Gastroesophageal sphincter (tissue), 4 donors: ENCODE measurements around the gene PCSK2. TPM values are rescaled to one million over a fixed set of nuclear protein-coding genes. Genes with fewer than 3 reads are reported as not detected.

Experiments
- ATAC-seq: fragments of 150-250 bp; one replicate; pipeline ENCODE4 v1.9.1; 2016; ENCODE audit warnings: mild to moderate bottlenecking, moderate library complexity
- H3K27ac ChIP-seq, 4 donors: fragments of 200-600 bp; sonication (generic) in 3 of 4; 1 replicate in 3 of 4; 2 replicates in 1 of 4; pipeline ENCODE4 v1.5.1; 2016 to 2019
- H3K27me3 ChIP-seq: fragments of 200-600 bp; sonication (generic); one replicate; pipeline ENCODE4 v1.5.1; 2019
- H3K36me3 ChIP-seq, 2 donors: fragments of 200-600 bp; sonication (generic); one replicate each; pipeline ENCODE4 v1.5.1; 2019; ENCODE audit warnings: control low read depth in 1 of 2
- H3K4me1 ChIP-seq, 3 donors: fragments of 200-600 bp; sonication (generic); 1 replicate in 2 of 3; 2 replicates in 1 of 3; pipeline ENCODE4 v1.5.1; 2016 to 2019; ENCODE audit warnings: control low read depth in 2 of 3
- H3K4me3 ChIP-seq, 2 donors: fragments of 200-600 bp; sonication (generic); one replicate each; pipeline ENCODE4 v1.5.1; 2019; ENCODE audit warnings: mild to moderate bottlenecking in 1 of 2, moderate library complexity in 1 of 2
- H3K9me3 ChIP-seq, 3 donors: fragments of 200-600 bp; sonication (generic); one replicate each; pipeline ENCODE4 v1.5.1; 2017 to 2019; ENCODE audit warnings: control low read depth in 2 of 3
- EP300 ChIP-seq: sonication (generic); formaldehyde crosslinking; IDR thresholded peaks from one replicate; pipeline ENCODE4 v1.6.1; 2017; ENCODE audit warnings: antibody characterized with exemption, mild to moderate bottlenecking
- POLR2A ChIP-seq, 2 donors: fragments of 450-650 bp; IDR thresholded peaks; one replicate each; pipeline ENCODE4 v1.6.1; 2017; ENCODE audit warnings: antibody characterized with exemption in 2 of 2, mild to moderate bottlenecking in 2 of 2, moderate library complexity in 1 of 2
- POLR2AphosphoS5 ChIP-seq: sonication (generic); formaldehyde crosslinking; IDR thresholded peaks from one replicate; pipeline ENCODE4 v1.6.1; 2017; ENCODE audit warnings: antibody characterized with exemption
- WGBS, 2 donors: methylation state at CpG; one replicate each; pipeline ENCODE4 v1.1.5; 2018; ENCODE audit warnings: low coverage in 1 of 2; 5-methylcytosine and 5-hydroxymethylcytosine counted together
- total RNA-seq, 4 donors: library from RNA; depleted of rRNA; stranded (reverse); fragments of >200 nt; gene quantifications; one replicate each; pipeline ENCODE4 v1.1.0, GENCODE V29; 2016
- TF ChIP-seq, protein P1 (sequence below), 4 experiments: fragments of 200-600 bp in 2 of 4; fragments of 450-650 bp in 2 of 4; sonication (generic) in 1 of 4; IDR thresholded peaks; one replicate each; pipeline ENCODE4 v1.5.1; 2017 to 2019; ENCODE audit warnings: antibody characterized with exemption in 4 of 4, mild to moderate bottlenecking in 2 of 4, moderate library complexity in 2 of 4

PCSK2 gene
- total RNA-seq, 4 donors from 2014 or later, result 1.6 to 8.5 (median 4.5) TPM

DNA sequence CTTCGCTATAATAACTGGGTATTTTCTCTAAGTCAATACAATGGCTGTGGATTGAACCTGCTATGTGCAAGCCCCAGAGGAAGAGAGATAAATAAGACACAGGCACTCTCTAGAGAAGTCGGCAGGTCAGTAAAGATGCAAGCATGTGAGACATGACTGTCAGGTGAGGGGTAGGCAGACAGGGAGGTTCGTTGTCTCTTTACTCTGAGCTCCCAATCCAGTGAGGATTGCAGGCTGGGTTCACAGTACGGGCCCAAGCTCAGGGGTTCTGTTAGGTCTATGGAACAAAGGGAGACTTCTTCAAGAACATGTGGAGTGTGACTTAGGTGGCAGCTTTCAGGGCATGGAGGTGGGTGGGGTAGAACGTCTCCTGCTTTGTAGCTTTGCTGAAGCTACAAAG lies 147.2 kb downstream of the PCSK2 start:
- no peaks in the 10 kb centered on the region for H3K27me3 ChIP-seq
- TF ChIP-seq POLR2A (IDR thresholded peaks at IDR 0.05), result no peak
- TF ChIP-seq, protein P1, sequence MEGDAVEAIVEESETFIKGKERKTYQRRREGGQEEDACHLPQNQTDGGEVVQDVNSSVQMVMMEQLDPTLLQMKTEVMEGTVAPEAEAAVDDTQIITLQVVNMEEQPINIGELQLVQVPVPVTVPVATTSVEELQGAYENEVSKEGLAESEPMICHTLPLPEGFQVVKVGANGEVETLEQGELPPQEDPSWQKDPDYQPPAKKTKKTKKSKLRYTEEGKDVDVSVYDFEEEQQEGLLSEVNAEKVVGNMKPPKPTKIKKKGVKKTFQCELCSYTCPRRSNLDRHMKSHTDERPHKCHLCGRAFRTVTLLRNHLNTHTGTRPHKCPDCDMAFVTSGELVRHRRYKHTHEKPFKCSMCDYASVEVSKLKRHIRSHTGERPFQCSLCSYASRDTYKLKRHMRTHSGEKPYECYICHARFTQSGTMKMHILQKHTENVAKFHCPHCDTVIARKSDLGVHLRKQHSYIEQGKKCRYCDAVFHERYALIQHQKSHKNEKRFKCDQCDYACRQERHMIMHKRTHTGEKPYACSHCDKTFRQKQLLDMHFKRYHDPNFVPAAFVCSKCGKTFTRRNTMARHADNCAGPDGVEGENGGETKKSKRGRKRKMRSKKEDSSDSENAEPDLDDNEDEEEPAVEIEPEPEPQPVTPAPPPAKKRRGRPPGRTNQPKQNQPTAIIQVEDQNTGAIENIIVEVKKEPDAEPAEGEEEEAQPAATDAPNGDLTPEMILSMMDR (IDR thresholded peaks at IDR 0.05), result no peak
- no peak for TF ChIP-seq EP300
- TF ChIP-seq POLR2AphosphoS5, result no peak
- no peaks in the 10 kb centered on the region for H3K4me1 ChIP-seq
- no peak for ATAC-seq
- no peaks in the 10 kb centered on the region for H3K9me3 ChIP-seq
- no peaks in the 10 kb centered on the region for H3K36me3 ChIP-seq
- 67 to 71% methylated on average over 3 to 5 of the region's 5 CpGs for WGBS, 2 donors
- no peak overlapping the region for H3K4me3 ChIP-seq
- no peak overlapping the region for H3K27ac ChIP-seq

DNA sequence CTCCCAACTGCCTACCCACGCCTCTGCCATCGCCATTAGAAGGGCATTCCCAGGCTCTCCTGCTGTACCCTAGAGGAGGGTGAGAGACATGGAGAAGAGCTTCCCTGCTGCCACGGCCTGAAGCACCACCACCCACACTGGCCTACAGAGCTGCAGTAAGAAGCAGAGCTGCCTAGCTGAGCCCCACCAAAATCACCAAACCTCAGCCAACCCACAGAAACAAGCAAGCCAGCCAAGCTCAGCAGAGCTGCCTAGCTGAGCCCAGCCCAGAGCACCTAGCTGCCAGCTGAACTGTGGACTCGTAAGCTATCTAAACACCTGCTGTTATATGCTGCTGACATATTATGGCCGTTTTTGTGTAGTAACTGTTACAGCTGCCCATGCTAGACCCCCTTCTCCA lies 149.2 kb downstream of the PCSK2 start:
- Histone ChIP-seq H3K4me1 (no peaks in the 10 kb centered on the region), H3K36me3 (no peaks in the 10 kb centered on the region), H3K27ac (no peak overlapping the region), H3K4me3 (no peak overlapping the region), H3K9me3 (no peaks in the 10 kb centered on the region), H3K27me3 (no peaks in the 10 kb centered on the region)
- TF ChIP-seq, protein P1 (IDR thresholded peaks at IDR 0.05), result no peak
- TF ChIP-seq POLR2AphosphoS5, result no peak
- TF ChIP-seq EP300, result no peak
- TF ChIP-seq POLR2A (IDR thresholded peaks at IDR 0.05), result no peak
- ATAC-seq, result no peak
- WGBS, 2 donors, result 0 to 50% methylated on average over 1 to 2 of the region's 5 CpGs

DNA sequence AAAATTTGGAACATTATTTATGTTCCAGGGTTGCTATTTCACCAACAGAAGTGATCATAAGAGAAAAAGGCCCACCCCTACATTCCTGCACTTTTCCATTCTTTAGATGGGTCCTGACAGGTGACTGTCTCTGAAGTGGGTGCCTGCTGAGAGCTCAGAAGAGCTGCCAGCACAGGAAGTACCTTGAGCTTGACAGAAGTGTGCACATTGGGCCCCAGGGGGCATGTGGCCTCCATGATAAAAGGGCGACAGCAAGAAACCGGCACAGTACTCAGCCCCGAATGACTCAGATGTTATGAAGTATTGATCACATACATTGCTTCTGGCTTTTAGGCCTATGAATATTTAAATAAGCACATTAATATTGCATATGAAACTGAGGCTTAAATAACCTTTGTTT lies 150.4 kb downstream of the PCSK2 start:
- Histone ChIP-seq H3K27ac (no peak overlapping the region), H3K9me3 (no peaks in the 10 kb centered on the region), H3K4me1 (no peaks in the 10 kb centered on the region), H3K36me3 (no peaks in the 10 kb centered on the region), H3K27me3 (no peaks in the 10 kb centered on the region), H3K4me3 (no peak overlapping the region)
- WGBS, 2 donors, result 78 to 88% methylated on average over 3 of the region's 3 CpGs
- TF ChIP-seq POLR2AphosphoS5, result no peak
- no peak for ATAC-seq

DNA sequence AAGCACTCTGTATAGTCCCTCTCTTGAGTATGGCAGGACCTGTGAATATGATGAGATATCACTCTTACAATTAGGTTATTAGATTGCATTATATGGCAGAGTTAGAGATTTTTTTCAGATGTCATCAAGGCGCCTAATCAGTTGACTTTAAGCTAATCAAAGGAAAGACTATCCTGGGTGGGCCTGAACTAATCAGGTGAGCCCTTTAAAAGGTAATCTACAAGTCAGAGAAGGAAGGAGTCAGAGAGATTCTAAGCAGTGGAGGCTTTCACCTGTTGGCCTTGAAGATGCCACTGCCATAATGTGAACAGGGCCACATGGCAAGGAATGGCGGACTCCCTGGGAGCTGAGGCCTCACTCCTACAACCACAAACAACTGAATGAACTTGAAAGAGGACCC lies 152.8 kb downstream of the PCSK2 start:
- H3K4me3 ChIP-seq, result no peak overlapping the region
- no peaks in the 10 kb centered on the region for H3K36me3 ChIP-seq
- H3K27me3 ChIP-seq, result peaks cover 3% of the 10 kb centered on the region
- no peaks in the 10 kb centered on the region for H3K9me3 ChIP-seq
- H3K4me1 ChIP-seq, result no peaks in the 10 kb centered on the region
- ATAC-seq, result no peak
- TF ChIP-seq, protein P1 (IDR thresholded peaks at IDR 0.05), result no peak
- TF ChIP-seq POLR2A (IDR thresholded peaks at IDR 0.05), result no peak
- no peak for TF ChIP-seq EP300
- H3K27ac ChIP-seq, result no peak overlapping the region
- 80 to 93% methylated on average over 1 to 2 of the region's 2 CpGs for WGBS, 2 donors

DNA sequence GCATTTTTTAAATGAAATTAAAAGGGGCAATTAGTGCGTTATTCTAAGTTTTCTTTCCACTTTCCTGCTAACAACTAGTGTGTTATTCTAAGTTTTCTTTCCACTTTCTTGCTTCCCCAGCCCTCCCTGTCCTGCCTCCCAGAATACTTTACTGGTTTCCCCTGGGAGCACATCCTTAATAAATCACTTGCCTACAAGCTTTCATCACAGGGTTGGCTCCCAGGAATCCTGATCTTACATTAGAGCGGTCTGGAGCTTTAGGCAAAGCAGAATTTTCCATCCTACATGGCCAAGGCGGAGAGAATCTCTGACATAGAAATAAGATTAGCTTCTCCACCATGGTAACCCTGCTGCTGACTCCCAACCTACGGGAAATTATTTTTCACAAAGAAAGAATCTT lies 154.0 kb downstream of the PCSK2 start:
- WGBS, 2 donors, result 48 to 50% methylated on average over 4 of the region's 4 CpGs
- Histone ChIP-seq H3K4me1 (no peaks in the 10 kb centered on the region), H3K27me3 (peaks cover 5% of the 10 kb centered on the region), H3K27ac (no peak overlapping the region), H3K36me3 (no peaks in the 10 kb centered on the region), H3K9me3 (no peaks in the 10 kb centered on the region), H3K4me3 (no peak overlapping the region)
- ATAC-seq, result no peak
- TF ChIP-seq POLR2A (IDR thresholded peaks at IDR 0.05) (no peak), EP300 (no peak), POLR2AphosphoS5 (no peak)
- TF ChIP-seq, protein P1 (IDR thresholded peaks at IDR 0.05), result no peak
